Stimulated activated CD4-positive, alpha-beta T cell treated with anti-CD3 and anti-CD28 coated beads, Interleukin-15, amount 100 ng/mL, for 1 hour (primary cell): ENCODE results near the gene LLGL2.

Experiments
- DNase-seq, 2 donors: peaks; one replicate each; pipeline ENCODE4 v3.0.0-alpha.2; 2020; ENCODE audit warnings: low read depth in 1 of 2, low spot score in 1 of 2

LLGL2 gene

GRCh38 chr17:75492555-75493168, 32.8 kb upstream of the LLGL2 start:
- no peak for DNase-seq

- DNase-seq, result no peak
Observed at GRCh38 chr17:75493476-75494129, 31.9 kb upstream of the LLGL2 start.

- DNase-seq, result no peak
Observed at GRCh38 chr17:75494326-75494877, 31.1 kb upstream of the LLGL2 start.

GRCh38 chr17:75496005-75496404, 29.5 kb upstream of the LLGL2 start:
- DNase-seq, result no peak

GRCh38 chr17:75498039-75498725, 27.3 kb upstream of the LLGL2 start:
- DNase-seq, result no peak

- no peak for DNase-seq
Observed at GRCh38 chr17:75498726-75499213, 26.7 kb upstream of the LLGL2 start.

GRCh38 chr17:75499313-75500022, 26.0 kb upstream of the LLGL2 start:
- no peak for DNase-seq

DNA sequence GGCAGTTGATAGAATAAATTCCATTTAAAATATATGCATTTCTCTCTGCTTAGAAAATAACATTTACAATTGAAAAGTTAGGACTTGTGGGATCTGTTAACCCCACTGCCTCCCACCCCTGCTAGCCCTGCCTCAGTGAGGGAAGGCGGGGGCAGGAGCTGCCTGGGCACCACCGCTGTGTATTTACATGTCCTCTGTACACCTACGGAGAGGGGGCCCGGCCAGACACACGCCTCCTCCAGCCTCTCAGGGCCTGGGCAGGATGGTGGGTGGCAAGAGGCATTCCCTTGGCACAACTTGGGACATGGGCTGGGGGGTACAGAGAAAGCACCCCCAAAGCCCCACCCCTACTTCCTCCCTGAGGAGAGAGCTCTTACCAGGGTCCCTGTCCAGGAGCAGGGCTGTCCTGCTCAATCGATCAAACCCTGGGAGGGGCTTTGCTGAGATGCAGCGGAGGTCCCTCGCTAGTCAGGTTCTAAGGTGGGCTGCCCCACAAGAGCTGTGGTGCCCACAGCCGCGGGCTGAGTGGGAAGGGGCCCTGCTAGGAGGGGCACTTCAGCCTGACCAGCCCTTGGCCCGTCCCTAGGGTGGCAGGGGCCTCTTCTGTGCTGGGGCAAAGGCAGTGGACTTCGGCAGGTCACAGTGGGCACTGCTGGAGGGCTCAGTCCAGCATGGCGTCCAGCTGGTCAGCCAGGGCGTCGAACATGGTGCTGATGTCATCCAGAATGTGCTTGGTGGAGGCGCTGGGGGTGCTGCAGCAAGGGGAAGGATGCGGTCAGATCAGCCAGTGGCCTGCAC, 24.9 kb upstream of the LLGL2 start:
- DNase-seq, result no peak

GRCh38 chr17:75501378-75502071, 24.0 kb upstream of the LLGL2 start:
- no peak for DNase-seq

- DNase-seq, result no peak
Observed at GRCh38 chr17:75502072-75502720, 23.3 kb upstream of the LLGL2 start.

DNA sequence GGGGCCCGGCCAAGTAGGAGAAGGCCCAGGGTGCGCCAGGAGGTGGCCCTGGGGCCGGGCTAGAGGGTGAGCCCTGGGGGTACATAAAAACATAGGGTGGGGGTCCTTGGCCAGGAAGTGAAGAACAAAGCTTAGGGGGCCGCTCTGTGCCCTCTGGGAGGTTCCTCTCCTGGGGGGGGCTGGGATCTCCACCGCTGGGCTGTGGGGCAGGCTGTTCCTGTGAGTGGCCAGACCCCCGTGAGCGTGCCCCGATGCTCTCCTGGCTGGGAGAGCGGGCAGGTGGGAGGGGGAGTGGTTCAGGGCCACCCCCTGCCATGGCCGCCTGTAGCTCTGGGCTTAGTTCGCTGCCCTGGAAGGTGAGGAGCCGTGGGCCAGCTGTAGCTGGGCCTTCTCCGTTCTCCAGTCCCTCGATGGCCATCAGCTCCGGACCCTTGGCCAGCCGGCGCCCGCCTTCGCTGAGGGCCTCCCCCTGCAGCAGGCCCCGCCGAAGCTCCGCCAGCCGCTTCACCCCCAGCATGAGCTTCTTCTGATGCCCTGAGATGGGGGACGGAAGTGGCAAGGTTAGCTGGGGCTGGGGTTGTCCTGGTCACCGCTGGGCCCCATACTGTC, 22.7 kb upstream of the LLGL2 start:
- no peak for DNase-seq

DNA sequence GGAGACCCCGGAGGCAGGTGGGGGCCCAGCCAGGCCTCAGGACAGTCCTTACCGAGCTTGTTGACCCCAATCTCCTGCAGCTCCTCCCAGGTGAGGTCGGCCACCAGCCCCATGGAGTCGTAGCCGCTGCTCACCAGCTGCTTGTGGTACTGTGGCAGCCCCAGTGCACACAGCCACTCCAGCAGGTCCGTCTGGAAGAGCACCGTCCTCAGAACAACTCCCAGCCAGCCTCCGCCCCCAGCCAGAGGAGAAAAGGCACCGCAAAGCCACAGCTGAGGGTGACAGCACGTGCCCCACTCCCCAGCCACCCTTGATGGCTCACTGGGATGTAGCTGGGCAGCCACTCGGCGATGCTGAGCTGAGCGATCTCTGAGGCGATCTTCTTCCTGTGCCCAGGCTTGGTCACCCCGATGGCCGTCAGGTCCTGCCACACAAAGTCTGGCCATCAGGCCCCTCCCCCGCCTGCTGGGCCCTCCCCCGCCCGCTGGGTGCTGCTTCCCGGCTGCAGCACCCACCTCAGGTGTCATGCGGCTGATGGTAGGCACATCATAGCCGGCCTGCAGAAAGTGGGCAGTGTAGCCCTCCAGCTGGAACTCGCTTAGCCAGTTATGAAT, 22.1 kb upstream of the LLGL2 start:
- no peak for DNase-seq

GRCh38 chr17:75503976-75504346, 21.5 kb upstream of the LLGL2 start:
- DNase-seq, result no peak

- DNase-seq, result no peak
Observed at GRCh38 chr17:75504347-75505151, 20.9 kb upstream of the LLGL2 start.

DNA sequence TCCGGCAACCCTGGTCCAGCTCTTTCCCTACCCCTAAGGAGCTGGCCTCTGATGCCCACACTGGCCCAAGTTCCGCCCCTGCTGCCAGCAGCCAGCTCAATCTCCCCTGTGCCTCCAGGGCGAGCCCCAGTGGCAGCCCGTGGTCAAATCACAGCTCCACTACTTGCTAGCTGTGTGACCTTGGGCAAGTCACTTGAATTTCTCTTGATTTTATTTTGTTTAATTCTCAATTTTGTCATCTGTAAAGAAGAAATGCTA, 20.4 kb upstream of the LLGL2 start:
- no peak for DNase-seq

- no peak for DNase-seq
Observed at GRCh38 chr17:75505640-75506039, 19.9 kb upstream of the LLGL2 start.

DNA sequence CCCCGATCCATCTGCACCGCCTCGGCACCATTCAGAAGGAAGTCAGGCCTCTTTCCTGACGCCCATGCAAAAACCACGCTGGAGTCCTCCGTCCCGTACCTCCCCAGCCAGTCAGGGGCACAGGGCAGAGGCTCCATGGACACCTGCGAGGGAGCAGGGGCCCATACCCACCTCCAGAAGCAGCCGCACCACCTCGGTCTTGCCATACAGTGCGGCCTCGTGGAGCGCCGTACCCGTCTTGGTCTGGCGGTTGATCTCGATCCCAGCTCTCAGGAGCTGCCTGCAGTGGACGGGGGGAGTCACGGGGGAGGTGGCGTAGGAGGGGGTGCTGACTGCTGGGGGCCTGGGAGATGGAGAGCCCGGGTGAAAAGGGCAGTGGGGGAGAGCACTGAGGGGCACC, 19.4 kb upstream of the LLGL2 start:
- no peak for DNase-seq

- no peak for DNase-seq
Observed at GRCh38 chr17:75506888-75507287, 18.6 kb upstream of the LLGL2 start.
